NOMO-1 (cell line): ENCODE results near the gene CRACR2B.

ENCODE experiments used
- DNase-seq, 2 experiments: peaks; one replicate each; lab custom pipeline; 2025; ENCODE audit not compliant: unreplicated experiment in 2 of 2; lab: John Stamatoyannopoulos, UW

Gene CRACR2B

GRCh38 chr11:810040-810567 lies 17.6 kb upstream of the CRACR2B start:
- DNase-seq: no peak

GRCh38 chr11:811446-812245 lies 16.1 kb upstream of the CRACR2B start:
- no peak for DNase-seq

- no peak for DNase-seq
These were observed 15.3 kb upstream of the CRACR2B start for GRCh38 chr11:812390-812789.

- DNase-seq: no peak
These were observed 14.7 kb upstream of the CRACR2B start for GRCh38 chr11:813072-813455.

GRCh38 chr11:813456-814096 lies 14.1 kb upstream of the CRACR2B start:
- DNase-seq: no peak

- DNase-seq: no peak
These were observed 11.9 kb upstream of the CRACR2B start for GRCh38 chr11:815675-816432.

- DNase-seq: no peak
These were observed 11.3 kb upstream of the CRACR2B start for GRCh38 chr11:816433-816779.

- DNase-seq: no peak
These were observed 9.2 kb upstream of the CRACR2B start, which contains the start of gene PNPLA2 for GRCh38 chr11:818396-819128. TSS of gene PNPLA2 (plus strand) at chr11:818914. CDS start at chr11:819719, 805 bp downstream.

GRCh38 chr11:819129-819931 lies 8.4 kb upstream of the CRACR2B start:
- peak; percentile 85 to 89 for DNase-seq

- peak; percentile 93 to 94 for DNase-seq
These were observed 7.6 kb upstream of the CRACR2B start for GRCh38 chr11:819943-820649.

- peak; percentile 19 to 23 for DNase-seq
These were observed 6.8 kb upstream of the CRACR2B start for GRCh38 chr11:820655-821511.

- DNase-seq: peak; percentile 32 to 46
These were observed 6.0 kb upstream of the CRACR2B start for GRCh38 chr11:821512-822371.

- DNase-seq: no peak
These were observed 4.1 kb upstream of the CRACR2B start for GRCh38 chr11:823441-824291.

GRCh38 chr11:824292-824880 lies 3.3 kb upstream of the CRACR2B start:
- DNase-seq: no peak

GRCh38 chr11:824942-825341 lies 2.8 kb upstream of the CRACR2B start:
- no peak for DNase-seq
